ENCODE results near the gene CHRNB1. TPM values are rescaled to one million over a fixed set of nuclear protein-coding genes. Genes with fewer than 3 reads are reported as not detected.
A peak's percentile ranks its signal among the peaks of the same experiment; 100 is the strongest.

The CHRNB1 gene
- total RNA-seq, 1 donor from 2014 or later = 12.6 TPM

DNA sequence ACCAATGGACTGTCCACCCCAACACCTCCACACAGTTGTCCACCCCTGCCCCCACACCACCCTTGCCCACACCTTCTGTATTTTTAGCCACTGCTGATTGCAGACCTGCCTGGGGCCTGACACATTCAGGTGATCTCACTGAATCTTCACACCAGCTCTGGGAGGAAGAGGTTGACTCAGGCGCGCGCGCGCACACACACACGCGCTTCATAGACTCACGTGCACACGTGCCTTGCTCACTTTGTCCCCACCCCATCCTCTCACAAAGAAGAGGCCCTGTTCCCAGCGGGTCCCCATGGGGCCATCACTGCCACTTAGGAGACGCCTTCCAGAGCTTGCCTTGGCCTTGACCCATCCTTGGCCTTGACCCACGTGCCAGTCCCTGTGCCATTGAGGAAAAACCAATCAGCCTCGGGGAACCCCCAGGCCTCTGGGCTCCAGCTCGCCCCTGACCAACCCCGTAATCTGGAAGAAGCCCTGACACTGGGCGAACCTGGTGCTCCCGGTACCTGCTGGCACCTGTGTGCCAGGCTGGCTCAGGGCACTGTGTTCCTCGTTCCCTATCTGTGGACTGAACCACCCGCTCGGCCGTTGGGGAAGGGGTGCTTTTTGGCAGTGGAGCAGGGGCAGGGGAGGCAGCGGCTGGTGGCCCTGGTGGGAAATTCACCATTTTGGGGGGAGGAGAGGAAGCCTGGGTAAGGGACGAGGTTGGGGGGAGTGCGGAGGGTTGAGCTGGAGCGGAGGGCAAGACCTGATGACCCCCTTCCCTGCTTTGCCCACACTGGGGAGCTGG is 34.0 kb upstream of the CHRNB1 start:
- Mint-ChIP-seq H3K9me3 (ENCODE audit: low read depth) (no peaks in the 10 kb centered on the region), H3K27ac (ENCODE audit: unreplicated experiment) (peak overlapping the region; percentile 6), H3K4me1 (ENCODE audit: low read depth) (peaks cover 13% of the 10 kb centered on the region), H3K36me3 (ENCODE audit: low read depth) (peaks cover 28% of the 10 kb centered on the region), H3K27me3 (ENCODE audit: low read depth) (no peaks in the 10 kb centered on the region), H3K4me3 (ENCODE audit: unreplicated experiment) (no peak overlapping the region)
- DNase-seq (ENCODE audit: low spot score) = no peak
- TF ChIP-seq CTCF (IDR thresholded peaks at IDR 0.05) = no peak

GRCh38 chr17:7411427-7411750 is 33.5 kb upstream of the CHRNB1 start:
- Mint-ChIP-seq H3K4me1 (ENCODE audit: low read depth) (peaks cover 7% of the 10 kb centered on the region), H3K9me3 (ENCODE audit: low read depth) (no peaks in the 10 kb centered on the region), H3K27ac (ENCODE audit: unreplicated experiment) (no peak overlapping the region), H3K27me3 (ENCODE audit: low read depth) (no peaks in the 10 kb centered on the region), H3K36me3 (ENCODE audit: low read depth) (peaks cover 32% of the 10 kb centered on the region), H3K4me3 (ENCODE audit: unreplicated experiment) (no peak overlapping the region)
- TF ChIP-seq CTCF (IDR thresholded peaks at IDR 0.05) = no peak
- no peak for DNase-seq (ENCODE audit: low spot score)

DNA sequence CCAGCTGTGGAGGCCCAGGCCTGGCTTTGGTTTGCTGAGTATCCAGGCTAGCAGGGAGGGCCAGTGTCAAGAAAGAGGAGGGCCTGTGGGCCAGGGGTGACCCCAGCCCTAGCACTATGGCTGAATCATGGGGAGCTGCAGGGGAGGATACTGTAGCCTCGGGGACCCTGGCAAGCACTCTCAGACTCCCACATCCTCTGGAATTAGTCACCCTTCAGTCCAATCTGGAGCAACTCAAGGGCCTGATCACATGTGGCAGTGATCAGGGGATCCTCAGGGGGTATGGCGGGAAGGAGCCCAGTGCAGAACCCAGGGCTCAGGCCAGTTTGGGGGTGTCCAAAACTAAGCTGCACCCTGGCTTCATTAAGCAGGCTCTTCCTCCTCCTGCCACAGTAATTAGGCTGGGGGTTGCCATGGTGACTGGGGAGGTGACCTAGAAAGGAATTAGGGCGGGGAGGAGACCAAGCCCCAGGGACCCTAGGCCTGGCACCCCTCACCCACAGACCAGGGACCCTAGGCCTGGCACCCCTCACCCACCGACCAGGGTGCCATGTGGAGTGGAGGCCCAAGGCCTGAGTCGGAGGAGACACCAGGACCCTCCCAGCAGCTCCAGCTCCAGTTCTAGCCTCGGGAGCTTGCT is 31.4 kb upstream of the CHRNB1 start:
- H3K27me3 Mint-ChIP-seq (ENCODE audit: low read depth) = no peaks in the 10 kb centered on the region
- no peak for TF ChIP-seq CTCF (IDR thresholded peaks at IDR 0.05)
- H3K36me3 Mint-ChIP-seq (ENCODE audit: low read depth) = peaks cover 35% of the 10 kb centered on the region
- H3K4me1 Mint-ChIP-seq (ENCODE audit: low read depth) = no peaks in the 10 kb centered on the region
- H3K9me3 Mint-ChIP-seq (ENCODE audit: low read depth) = no peaks in the 10 kb centered on the region
- H3K27ac Mint-ChIP-seq (ENCODE audit: unreplicated experiment) = no peak overlapping the region
- DNase-seq (ENCODE audit: low spot score) = no peak
- no peak overlapping the region for H3K4me3 Mint-ChIP-seq (ENCODE audit: unreplicated experiment)

GRCh38 chr17:7414837-7415236 is 30.0 kb upstream of the CHRNB1 start:
- Mint-ChIP-seq H3K27me3 (ENCODE audit: low read depth) (no peaks in the 10 kb centered on the region), H3K4me1 (ENCODE audit: low read depth) (no peaks in the 10 kb centered on the region), H3K4me3 (ENCODE audit: unreplicated experiment) (no peak overlapping the region), H3K36me3 (ENCODE audit: low read depth) (peaks cover 26% of the 10 kb centered on the region), H3K9me3 (ENCODE audit: low read depth) (no peaks in the 10 kb centered on the region), H3K27ac (ENCODE audit: unreplicated experiment) (no peak overlapping the region)
- TF ChIP-seq CTCF (IDR thresholded peaks at IDR 0.05) = no peak
- DNase-seq (ENCODE audit: low spot score) = no peak

- DNase-seq (ENCODE audit: low spot score) = no peak
- H3K36me3 Mint-ChIP-seq (ENCODE audit: low read depth) = peaks cover 17% of the 10 kb centered on the region
- H3K27me3 Mint-ChIP-seq (ENCODE audit: low read depth) = no peaks in the 10 kb centered on the region
- TF ChIP-seq CTCF (IDR thresholded peaks at IDR 0.05) = no peak
- H3K4me3 Mint-ChIP-seq (ENCODE audit: unreplicated experiment) = no peak overlapping the region
- H3K4me1 Mint-ChIP-seq (ENCODE audit: low read depth) = no peaks in the 10 kb centered on the region
- H3K27ac Mint-ChIP-seq (ENCODE audit: unreplicated experiment) = no peak overlapping the region
- H3K9me3 Mint-ChIP-seq (ENCODE audit: low read depth) = no peaks in the 10 kb centered on the region
Observed at GRCh38 chr17:7415784-7416183, 29.1 kb upstream of the CHRNB1 start.
